ENCODE data around the gene NAXE.
A peak's percentile ranks its signal among the peaks of the same experiment; 100 is the strongest.
"Not testable (repeated sequence)": the region's sequence is repeated elsewhere in the genome, so short reads cannot be mapped to it uniquely, and the experiment has no call there.

The NAXE gene

DNA sequence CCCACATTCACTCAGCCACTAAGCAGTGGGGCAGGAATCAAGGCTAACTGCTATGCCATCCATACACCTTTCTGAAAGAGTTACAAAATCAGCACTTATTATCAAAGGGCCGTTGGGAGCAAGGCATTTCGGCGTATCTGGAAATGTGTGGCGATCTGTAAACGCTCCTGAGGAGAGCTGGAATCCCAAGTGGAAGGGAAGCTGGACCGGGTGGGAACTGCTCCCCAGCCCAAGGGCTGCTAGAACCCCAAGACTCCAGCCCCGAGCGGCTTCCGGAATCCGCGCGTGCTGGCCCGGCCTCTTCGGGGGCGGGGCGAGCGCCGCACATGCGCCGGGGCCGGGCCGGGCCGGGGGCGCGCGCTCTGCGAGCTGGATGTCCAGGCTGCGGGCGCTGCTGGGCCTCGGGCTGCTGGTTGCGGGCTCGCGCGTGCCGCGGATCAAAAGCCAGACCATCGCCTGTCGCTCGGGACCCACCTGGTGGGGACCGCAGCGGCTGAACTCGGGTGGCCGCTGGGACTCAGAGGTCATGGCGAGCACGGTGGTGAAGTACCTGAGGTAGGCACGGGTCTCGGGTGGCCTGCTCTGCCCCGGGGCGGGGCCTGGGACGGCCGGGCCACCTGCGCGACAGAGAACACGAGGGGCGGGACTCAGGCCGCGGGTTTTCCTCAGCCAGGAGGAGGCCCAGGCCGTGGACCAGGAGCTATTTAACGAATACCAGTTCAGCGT, at the start of gene NAXE:
NAXE (plus strand) TSS at position 345 of the 726 bp plus-strand sequence; CDS start at position 374, 29 bp downstream.
- DNase-seq (ENCODE audit: low read depth in 2 of 2), result peak; percentile 52 to 64

DNA sequence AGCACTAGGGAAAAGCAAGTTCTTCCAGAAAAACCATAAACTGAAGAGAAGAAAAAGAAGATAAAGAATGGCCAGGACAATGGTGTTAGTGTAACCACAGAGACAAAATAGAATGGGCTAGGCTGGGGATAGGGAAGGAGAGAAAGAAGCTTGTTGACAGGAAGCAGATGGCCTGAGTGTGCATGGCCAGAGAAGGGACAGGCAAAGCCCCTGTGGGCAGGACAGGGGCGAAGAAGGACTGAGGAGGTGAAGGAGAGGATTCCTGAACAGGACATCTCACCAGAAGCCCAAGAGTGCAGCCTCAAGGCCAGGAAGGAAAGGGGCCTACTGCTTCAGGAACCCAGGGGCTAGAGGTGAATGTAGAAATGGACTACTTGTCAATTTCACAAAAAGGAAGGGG, 48.5 kb upstream of the NAXE start:
- no peak for DNase-seq (ENCODE audit: low read depth in 2 of 2)

DNA sequence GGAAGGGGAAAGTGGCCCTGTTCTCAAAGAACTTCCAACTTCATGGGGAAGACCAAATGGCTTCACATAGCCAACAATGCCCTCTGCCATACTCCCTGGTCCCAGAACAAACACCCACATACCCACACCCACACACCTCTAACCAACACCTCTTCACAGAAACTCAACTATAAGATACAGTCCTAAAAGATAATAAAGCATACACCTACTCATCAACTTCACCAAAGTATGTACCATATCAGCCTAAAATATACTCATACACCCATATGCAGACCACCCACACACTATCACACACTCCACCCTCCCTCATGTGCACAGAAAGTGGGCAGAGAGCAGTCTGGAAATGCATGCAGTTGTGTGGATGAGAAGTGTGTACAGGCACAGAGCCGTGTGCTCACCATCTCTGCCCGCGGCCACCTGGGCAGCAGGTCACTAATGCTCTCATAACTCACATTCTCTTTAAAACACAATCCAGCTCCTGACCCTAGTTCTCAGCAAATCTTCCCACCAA, 46.9 kb upstream of the NAXE start:
- no peak for DNase-seq (ENCODE audit: low read depth in 2 of 2)

- no peak for DNase-seq (ENCODE audit: low read depth in 2 of 2)
These were observed 45.3 kb upstream of the NAXE start for GRCh38 chr1:156546267-156546666.

DNA sequence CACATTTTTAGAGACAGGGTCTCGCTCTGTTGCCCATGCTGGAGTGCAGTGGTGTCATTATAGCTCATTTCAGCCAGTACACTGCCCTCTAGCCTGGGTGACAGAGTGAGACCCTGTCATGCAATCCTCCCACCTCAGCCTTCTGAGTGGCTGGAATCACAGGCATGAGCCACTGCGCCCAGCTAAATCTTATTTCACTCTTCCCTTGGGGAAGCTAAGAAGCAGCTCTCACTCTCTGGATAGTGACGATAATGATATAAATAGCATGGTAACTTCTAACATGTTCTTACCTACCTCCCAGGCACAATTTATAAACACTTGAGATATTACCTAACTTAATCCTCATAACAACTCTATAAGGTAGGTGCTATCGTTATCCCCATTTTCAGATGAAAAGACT, 44.1 kb upstream of the NAXE start:
- no peak for DNase-seq (ENCODE audit: low read depth in 2 of 2)

DNA sequence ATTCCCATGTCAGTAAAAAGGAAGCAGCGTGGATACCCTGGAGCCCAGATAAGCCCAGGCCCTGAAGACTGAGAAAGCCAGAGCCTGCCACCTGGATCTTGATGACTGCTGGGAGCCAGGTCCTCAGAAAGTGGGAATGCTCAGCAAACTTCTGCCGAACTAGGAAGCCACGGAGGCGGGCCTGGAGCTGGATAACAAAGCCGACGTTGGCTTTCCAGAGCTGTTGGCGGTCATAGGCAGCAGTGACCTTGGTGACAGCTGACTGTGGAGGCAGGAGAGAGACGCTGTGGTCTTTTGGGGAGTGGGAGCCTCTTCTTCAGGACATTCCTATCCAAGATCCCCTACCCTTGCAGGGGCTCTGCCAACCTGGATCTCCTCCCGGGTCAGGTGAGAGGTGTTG, 43.6 kb upstream of the NAXE start:
- DNase-seq (ENCODE audit: low read depth in 2 of 2), result no peak

DNA sequence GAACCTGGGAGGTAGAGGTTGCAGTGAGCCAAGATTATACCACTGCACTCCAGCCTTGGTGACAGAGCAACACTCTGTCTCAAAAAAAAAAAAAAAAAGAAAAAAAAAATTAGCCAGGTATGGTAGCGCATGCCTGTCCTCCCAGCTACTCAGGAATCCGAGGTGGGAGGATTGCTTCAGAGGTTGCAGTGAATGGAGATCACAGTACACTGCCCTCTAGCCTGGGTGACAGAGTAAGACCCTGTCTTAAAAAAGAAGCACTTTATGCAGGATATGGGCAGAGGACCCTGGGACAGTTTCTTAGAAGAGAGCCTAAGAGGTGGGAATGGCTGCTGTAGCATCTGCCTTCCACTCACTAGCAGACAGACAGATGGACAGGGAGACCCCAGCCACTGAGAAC, 42.2 kb upstream of the NAXE start:
- DNase-seq (ENCODE audit: low read depth in 2 of 2), result no peak

- DNase-seq (ENCODE audit: low read depth in 2 of 2), result no peak
These were observed 41.7 kb upstream of the NAXE start for GRCh38 chr1:156549831-156550230.

DNA sequence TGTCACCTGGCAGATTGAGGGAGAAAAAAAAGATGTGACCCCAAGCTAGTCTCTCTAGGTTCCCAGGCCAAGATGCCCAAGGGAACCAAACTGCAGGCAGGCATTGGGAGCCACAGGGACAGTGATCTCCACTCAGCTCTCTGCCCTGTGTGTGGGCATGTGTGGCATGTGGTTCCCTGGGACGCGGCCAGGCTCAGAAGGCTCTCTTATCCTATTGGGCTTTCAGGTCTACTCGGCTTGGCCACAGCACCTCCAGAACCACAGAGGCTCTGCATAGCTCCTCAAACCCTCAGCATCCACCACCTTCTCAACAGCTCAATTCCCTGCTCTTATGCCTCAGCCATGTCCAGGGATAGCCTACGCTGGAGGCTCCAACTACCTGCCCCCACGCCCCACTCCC, 41.2 kb upstream of the NAXE start:
- DNase-seq (ENCODE audit: low read depth in 2 of 2), result no peak

GRCh38 chr1:156551066-156551643, 40.4 kb upstream of the NAXE start:
- no peak for DNase-seq (ENCODE audit: low read depth in 2 of 2)

- no peak for DNase-seq (ENCODE audit: low read depth in 2 of 2)
These were observed 39.7 kb upstream of the NAXE start for GRCh38 chr1:156551869-156552268.

DNA sequence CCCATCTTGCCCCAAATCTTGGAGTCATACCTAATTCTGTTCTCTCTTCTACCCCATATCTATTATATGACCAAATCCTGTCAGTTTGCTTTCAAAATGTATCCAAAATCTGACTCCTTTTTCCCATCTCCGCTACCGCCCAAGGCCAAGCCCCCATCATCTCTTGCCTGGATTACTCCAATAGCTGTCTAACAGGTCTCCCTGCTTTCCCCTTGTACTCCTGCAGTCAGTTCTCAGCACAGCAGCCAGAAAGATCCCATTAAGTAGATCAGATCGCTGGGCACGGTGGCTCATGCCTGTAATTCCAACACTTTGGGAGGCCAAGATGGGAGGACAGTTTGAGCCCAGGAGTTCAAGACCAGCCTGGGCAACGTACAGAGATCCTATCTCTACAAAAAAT, 39.1 kb upstream of the NAXE start:
- DNase-seq (ENCODE audit: low read depth in 2 of 2), result no peak

GRCh38 chr1:156552937-156553336, 38.6 kb upstream of the NAXE start:
- DNase-seq (ENCODE audit: low read depth in 2 of 2), result not testable (repeated sequence)

GRCh38 chr1:156553860-156554485, 37.6 kb upstream of the NAXE start:
- DNase-seq (ENCODE audit: low read depth in 2 of 2), result no peak

DNA sequence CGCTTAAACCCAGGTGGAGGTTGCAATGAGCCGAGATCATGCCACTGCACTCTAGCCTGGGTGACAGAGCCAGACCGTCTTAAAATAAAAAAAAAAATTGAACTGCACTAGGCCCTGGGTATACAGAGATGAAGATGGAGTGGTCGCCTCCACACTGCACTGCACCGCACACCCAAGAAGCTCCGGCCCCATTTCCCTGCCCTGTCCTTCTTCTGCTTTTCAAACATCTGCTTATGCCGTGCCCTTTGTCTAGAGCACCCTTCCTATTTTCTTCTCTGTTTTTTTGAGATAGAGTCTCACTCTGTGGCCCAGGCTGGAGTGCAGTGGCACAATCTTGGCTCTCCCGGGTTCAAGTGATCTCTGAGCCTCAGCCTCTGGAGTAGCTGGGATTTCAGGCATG, 36.6 kb upstream of the NAXE start:
- DNase-seq (ENCODE audit: low read depth in 2 of 2), result no peak

GRCh38 chr1:156555715-156556114, 35.9 kb upstream of the NAXE start:
- DNase-seq (ENCODE audit: low read depth in 2 of 2), result no peak

GRCh38 chr1:156556354-156556753, 35.2 kb upstream of the NAXE start:
- no peak for DNase-seq (ENCODE audit: low read depth in 2 of 2)

DNA sequence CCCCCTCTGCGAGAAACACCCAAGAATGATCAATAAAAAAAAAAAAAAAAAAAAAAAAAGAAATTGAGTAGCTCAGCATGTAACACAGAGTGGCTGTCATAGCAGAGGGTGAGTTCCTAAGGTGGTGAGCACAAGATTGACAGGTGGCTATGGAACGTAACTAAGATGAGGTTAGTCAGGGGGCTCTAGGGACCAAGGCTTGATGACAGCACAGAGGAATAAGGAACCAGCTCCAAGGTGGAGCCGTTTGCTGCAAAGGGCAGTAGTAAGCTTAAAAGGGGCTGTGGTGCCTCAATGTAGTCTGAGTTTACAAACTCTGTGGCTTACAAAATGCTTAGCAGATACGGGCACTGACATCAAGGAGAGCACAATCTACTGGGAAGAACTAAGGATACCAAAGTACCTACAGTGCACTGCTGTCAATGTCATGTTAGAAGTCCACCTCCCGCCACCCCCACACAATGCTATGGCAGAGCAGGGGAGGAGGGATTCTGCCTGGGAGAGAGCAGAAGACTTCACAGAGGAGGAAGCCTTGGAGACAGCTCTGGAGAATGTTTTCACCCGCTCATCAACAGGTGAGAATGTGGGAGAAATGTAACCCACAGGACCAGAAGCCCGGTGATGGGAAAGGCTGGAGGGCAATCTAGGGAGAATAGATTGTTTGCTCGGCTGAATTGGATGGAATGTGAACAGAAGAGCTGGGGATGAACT, 32.3 kb upstream of the NAXE start:
- DNase-seq (ENCODE audit: low read depth in 2 of 2), result no peak

- DNase-seq (ENCODE audit: low read depth in 2 of 2), result no peak
These were observed 31.7 kb upstream of the NAXE start for GRCh38 chr1:156559797-156560385.

DNA sequence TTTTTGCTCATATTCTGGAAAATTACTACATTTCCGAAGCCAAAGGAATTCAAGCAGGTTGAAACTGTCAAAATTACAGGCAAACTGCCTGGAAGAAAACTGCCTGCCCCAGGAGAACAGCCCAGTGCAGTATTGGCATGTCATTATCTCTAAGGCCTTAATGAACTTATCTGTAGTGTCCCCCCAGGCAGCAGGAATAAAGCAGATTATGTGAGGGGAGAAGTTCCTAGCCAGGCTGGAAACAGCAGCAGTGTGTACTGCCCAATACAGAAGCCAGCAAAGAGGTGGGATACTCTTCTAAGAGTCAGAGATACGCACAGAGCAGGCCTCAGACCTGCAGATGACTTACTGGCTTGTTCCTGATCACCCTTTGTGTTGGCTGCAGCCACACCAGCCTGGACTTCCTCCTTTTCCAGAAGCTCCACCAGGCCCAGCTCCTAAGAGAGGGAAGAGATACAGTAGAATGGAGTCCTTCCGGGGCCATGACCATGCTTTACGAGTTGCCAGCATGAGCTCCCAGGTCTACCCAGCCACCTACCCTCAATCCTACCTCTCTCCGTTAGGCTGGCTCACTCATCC, 30.9 kb upstream of the NAXE start:
- no peak for DNase-seq (ENCODE audit: low read depth in 2 of 2)

- DNase-seq (ENCODE audit: low read depth in 2 of 2), result no peak
These were observed 26.1 kb upstream of the NAXE start for GRCh38 chr1:156565519-156565918.

GRCh38 chr1:156566436-156566835, 25.1 kb upstream of the NAXE start:
- DNase-seq (ENCODE audit: low read depth in 2 of 2), result no peak

Data from stimulated activated CD8-positive, alpha-beta memory T cell treated with anti-CD3 and anti-CD28 coated beads, Interleukin-2, amount 100 ng/mL, for 48 hours (primary cell).